Measurements from ENCODE around the gene RAB1B. TPM values are rescaled to one million over a fixed set of nuclear protein-coding genes. Genes with fewer than 3 reads are reported as not detected.

The RAB1B gene
- total and polyA plus RNA-seq, 2 experiments from 2014 or later: 17.3 to 103 TPM

- H3K27ac ChIP-seq: peak overlapping the region; percentile 81
- H3K36me3 ChIP-seq: peaks cover 9% of the 10 kb centered on the region
- TF ChIP-seq, protein P1, sequence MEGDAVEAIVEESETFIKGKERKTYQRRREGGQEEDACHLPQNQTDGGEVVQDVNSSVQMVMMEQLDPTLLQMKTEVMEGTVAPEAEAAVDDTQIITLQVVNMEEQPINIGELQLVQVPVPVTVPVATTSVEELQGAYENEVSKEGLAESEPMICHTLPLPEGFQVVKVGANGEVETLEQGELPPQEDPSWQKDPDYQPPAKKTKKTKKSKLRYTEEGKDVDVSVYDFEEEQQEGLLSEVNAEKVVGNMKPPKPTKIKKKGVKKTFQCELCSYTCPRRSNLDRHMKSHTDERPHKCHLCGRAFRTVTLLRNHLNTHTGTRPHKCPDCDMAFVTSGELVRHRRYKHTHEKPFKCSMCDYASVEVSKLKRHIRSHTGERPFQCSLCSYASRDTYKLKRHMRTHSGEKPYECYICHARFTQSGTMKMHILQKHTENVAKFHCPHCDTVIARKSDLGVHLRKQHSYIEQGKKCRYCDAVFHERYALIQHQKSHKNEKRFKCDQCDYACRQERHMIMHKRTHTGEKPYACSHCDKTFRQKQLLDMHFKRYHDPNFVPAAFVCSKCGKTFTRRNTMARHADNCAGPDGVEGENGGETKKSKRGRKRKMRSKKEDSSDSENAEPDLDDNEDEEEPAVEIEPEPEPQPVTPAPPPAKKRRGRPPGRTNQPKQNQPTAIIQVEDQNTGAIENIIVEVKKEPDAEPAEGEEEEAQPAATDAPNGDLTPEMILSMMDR (IDR thresholded peaks at IDR 0.05; ENCODE audit: low read depth, low read length): no peak
- DNase-seq (ENCODE audit: low read depth in 1 of 2, low spot score in 1 of 2): peak; percentile 90 to 93
- H3K9me3 ChIP-seq (ENCODE audit: low read depth): no peaks in the 10 kb centered on the region
- peak overlapping the region; percentile 90 for H3K4me3 ChIP-seq
- H3K27me3 ChIP-seq: no peaks in the 10 kb centered on the region
- H3K4me1 ChIP-seq (ENCODE audit: low read depth): peaks cover 7% of the 10 kb centered on the region
Observed at GRCh38 chr11:66267379-66268243, 828 bp upstream of the RAB1B start.

DNA sequence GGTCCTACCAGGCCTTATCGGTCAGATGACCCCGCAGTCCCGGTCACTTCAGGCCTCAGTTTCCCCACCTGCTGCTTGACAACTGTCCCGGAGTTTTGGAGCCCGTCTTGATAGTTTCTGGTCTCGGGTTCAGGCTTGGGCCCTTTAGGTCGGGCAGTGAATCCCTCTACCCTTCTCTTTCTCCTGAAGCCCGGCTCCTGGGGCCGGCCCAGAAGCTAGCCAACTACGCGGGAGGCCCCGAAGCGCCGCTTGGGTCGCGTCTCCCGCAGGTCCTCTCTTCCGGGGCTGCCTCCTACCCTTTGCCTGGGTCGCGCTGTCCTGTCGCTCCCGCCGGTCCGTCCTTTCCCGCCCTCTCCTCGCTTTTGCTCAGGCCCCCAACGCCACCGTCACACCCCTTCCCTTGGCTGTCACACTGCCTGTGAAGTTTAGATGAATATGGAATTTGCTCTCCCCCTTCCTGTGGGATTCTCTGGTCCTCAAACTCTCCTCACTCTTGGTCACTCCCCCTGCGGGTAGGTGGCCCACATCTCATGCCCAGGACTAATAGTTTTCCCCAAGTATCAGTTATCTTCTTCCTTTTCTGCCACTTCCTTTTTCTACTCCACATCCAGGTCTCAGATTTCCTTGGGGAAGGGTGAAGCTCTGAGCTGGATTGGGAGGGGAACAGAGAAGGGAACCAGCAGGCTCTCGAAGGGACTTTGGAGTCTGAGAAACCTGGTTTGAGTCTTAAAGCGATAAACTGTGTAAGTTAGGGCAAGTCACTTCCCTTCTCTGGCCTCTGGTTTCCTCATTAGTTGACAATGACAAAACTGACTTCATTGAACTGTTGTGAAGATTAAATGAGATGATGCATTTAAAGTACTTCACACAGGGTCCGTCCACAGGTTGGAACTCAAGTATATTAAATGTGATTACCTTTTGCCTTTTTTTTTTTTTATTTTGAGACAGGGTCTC is 790 bp downstream of the RAB1B start:
- DNase-seq (ENCODE audit: low read depth in 1 of 2, low spot score in 1 of 2): peak; percentile 41 to 51
- Histone ChIP-seq H3K9me3 (ENCODE audit: low read depth) (no peaks in the 10 kb centered on the region), H3K4me1 (ENCODE audit: low read depth) (peaks cover 7% of the 10 kb centered on the region), H3K4me3 (peak overlapping the region; percentile 90), H3K27ac (peak overlapping the region; percentile 97), H3K27me3 (no peaks in the 10 kb centered on the region), H3K36me3 (peaks cover 24% of the 10 kb centered on the region)
- TF ChIP-seq, protein P1 (IDR thresholded peaks at IDR 0.05; ENCODE audit: low read depth, low read length): peak; percentile 30

- TF ChIP-seq, protein P1 (IDR thresholded peaks at IDR 0.05; ENCODE audit: low read depth, low read length): no peak
- Histone ChIP-seq H3K4me3 (no peak overlapping the region), H3K36me3 (peaks cover 33% of the 10 kb centered on the region), H3K27ac (no peak overlapping the region), H3K4me1 (ENCODE audit: low read depth) (peaks cover 7% of the 10 kb centered on the region), H3K27me3 (no peaks in the 10 kb centered on the region), H3K9me3 (ENCODE audit: low read depth) (no peaks in the 10 kb centered on the region)
- no peak for DNase-seq (ENCODE audit: low read depth in 1 of 2, low spot score in 1 of 2)
Observed at GRCh38 chr11:66271816-66272215, 3.4 kb downstream of the RAB1B start.

DNA sequence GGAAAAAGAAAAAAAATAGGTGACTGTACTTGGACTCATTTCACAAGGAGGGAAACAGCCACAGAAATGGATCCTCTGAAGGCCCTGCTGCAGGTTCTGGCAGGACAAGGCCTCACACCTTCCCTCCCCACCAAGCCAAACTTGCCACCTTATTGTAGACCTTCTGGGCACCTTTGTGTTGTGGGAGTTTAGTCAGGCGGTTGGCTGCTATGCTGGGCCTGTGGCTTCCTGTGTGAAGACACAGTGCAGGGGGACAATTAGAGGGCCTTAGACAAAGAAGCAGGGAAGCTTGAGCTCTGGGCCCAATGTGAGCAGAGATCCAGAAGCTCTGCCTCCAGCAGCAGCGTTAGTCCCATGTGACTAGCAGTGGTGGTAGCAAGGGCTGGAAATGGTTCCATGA is 4.2 kb downstream of the RAB1B start:
- no peak overlapping the region for H3K27ac ChIP-seq
- H3K27me3 ChIP-seq: no peaks in the 10 kb centered on the region
- no peaks in the 10 kb centered on the region for H3K9me3 ChIP-seq (ENCODE audit: low read depth)
- H3K36me3 ChIP-seq: peaks cover 33% of the 10 kb centered on the region
- peaks cover 7% of the 10 kb centered on the region for H3K4me1 ChIP-seq (ENCODE audit: low read depth)
- no peak overlapping the region for H3K4me3 ChIP-seq
- TF ChIP-seq, protein P1 (IDR thresholded peaks at IDR 0.05; ENCODE audit: low read depth, low read length): no peak
- DNase-seq (ENCODE audit: low read depth in 1 of 2, low spot score in 1 of 2): no peak

GRCh38 chr11:66274219-66274618 is 5.8 kb downstream of the RAB1B start:
- peaks cover 9% of the 10 kb centered on the region for H3K27me3 ChIP-seq
- H3K36me3 ChIP-seq: peaks cover 33% of the 10 kb centered on the region
- H3K4me1 ChIP-seq (ENCODE audit: low read depth): peaks cover 6% of the 10 kb centered on the region
- no peak overlapping the region for H3K4me3 ChIP-seq
- no peak for DNase-seq (ENCODE audit: low read depth in 1 of 2, low spot score in 1 of 2)
- H3K27ac ChIP-seq: no peak overlapping the region
- TF ChIP-seq, protein P1 (IDR thresholded peaks at IDR 0.05; ENCODE audit: low read depth, low read length): no peak
- H3K9me3 ChIP-seq (ENCODE audit: low read depth): no peaks in the 10 kb centered on the region

Data from cardiac muscle cell (in vitro differentiated cells and primary cell).